CD4-positive, alpha-beta T cell treated with Interleukin-21 for 1 hour (primary cell): ENCODE measurements around the gene OR51G2.
"Not testable (repeated sequence)": the region's sequence is repeated elsewhere in the genome, so short reads cannot be mapped to it uniquely, and the experiment has no call there.

Experiments
- DNase-seq: peaks from one replicate; pipeline ENCODE4 v3.0.0-alpha.2; 2020

The OR51G2 gene, protein sequence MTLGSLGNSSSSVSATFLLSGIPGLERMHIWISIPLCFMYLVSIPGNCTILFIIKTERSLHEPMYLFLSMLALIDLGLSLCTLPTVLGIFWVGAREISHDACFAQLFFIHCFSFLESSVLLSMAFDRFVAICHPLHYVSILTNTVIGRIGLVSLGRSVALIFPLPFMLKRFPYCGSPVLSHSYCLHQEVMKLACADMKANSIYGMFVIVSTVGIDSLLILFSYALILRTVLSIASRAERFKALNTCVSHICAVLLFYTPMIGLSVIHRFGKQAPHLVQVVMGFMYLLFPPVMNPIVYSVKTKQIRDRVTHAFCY

DNA sequence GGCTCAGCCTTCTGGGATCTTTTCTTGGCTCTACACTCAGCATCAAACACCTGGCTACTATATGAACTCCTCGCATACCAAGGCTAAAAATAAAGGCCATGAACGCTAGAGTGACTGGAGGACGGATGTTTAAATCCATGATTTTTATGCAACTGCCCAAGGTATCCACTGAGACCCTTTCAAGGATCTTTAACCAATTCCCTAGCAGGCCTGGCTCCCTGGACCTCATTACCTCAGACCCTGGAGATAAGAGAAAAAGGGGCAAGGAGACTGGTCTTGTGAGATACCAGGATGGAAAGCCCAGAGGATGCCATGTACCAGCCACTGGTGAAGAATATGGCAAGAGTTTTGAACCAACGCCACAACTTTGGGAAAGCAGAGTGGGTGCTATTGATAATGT is at the start of gene OR51G2:
TSS of gene OR51G2 (minus strand) at position 101 of the 400 bp plus-strand sequence. CDS start 3,687 bp downstream, outside the sequence.
- no peak for DNase-seq

DNA sequence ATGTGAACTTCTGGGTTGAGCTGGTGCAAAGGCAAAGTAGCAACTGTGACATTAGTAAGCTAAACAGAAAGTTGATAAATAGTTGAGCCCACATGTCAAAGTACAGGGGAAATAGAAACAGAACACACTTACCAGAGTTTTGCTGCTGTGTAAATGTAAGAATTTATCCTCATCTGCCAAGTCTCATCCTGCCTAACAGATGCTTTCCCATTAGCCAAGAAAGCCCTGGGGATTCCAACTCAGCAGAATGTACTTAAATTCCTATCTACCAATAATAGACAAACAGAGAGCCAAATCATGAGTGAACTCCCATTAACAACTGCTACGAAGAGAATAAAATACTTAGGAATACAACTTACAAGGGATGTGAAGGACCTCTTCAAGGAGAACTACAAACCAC is 43.7 kb upstream of the OR51G2 start:
- DNase-seq = no peak

DNA sequence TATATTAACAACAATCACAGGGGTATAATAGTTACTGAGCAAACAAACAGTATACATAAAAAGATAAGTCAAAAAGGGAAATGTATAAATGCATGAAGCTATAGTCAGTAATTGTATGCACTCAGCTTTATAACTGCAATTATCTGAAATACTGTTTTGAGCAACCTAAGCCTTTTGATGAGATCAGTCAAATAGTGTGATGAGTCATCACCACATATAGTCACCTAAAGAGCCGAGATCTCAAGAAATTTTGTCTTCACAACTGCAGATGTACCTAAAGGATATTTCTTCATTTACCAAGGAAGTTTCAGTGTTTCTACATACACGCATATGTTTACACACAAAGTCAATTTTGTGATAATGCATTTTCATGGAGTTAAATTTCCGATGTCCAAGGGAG is 41.7 kb upstream of the OR51G2 start:
- no peak for DNase-seq

GRCh38 chr11:4957396-4957795 is 38.2 kb upstream of the OR51G2 start:
- no peak for DNase-seq

DNA sequence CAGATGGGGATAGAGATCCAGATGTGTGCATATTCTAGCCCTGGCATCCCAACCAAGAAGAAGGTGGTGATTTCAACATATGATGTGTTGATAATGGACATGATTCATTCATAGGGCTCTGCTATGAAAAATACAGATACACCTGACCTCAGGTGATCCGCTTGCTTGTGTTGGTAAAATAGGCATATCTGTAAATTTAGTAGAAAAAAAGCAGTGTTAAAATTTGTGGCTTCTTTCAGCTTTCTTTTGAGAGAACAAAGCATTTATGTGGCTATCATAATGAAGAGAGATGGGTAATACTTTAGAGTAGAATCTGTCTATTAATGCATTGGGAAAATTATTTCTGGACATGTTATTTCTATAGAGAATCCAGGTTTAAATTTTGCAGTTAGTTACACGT is 36.5 kb upstream of the OR51G2 start, which contains the start of gene OR51A2:
TSS of gene OR51A2 (minus strand) at position 101 of the 400 bp plus-strand sequence. CDS start at position 101, 0 bp downstream.
- DNase-seq = not testable (repeated sequence)

DNA sequence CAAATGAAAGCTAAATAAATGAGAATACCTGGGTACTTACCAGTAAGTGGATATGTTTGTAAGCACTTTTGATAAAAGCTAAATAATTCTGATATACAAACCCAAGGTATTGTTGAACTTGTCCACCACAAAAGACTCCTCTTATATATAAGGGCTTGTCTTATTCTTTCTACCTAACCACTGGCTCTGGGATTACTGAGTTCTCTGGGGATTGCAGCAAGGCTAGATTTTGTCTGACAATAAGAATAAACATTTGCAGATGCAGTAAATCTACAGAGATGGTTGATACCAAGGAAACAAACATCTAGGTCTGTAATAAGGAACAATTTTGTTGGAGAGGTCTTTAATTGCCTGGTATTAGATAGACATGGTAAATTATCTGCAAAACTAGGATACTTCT is 28.4 kb upstream of the OR51G2 start, which contains the start of gene OR51A4:
TSS of gene OR51A4 (minus strand) at position 101 of the 400 bp plus-strand sequence. CDS start 505 bp downstream, outside the sequence.
- no peak for DNase-seq

DNA sequence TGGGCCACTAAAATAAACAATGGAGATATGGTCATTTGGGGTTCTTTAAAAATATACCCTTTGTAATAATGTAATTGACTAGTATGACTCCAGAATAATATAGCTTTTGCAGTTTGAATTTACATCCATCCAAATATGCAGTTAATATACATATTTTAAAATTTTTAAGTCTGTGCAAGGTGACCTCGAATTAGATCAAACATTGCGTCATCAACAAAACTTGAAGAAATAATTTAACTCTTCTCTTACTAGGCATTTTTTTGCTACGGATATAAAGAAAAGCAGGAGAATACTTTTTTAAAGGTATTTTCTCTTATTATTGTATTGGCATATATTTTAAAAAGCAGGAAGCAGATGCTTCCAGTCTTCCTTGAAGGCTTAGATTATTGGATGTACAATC is 17.6 kb upstream of the OR51G2 start:
- DNase-seq = no peak

GRCh38 chr11:4932751-4933150 is 13.6 kb upstream of the OR51G2 start:
- no peak for DNase-seq

DNA sequence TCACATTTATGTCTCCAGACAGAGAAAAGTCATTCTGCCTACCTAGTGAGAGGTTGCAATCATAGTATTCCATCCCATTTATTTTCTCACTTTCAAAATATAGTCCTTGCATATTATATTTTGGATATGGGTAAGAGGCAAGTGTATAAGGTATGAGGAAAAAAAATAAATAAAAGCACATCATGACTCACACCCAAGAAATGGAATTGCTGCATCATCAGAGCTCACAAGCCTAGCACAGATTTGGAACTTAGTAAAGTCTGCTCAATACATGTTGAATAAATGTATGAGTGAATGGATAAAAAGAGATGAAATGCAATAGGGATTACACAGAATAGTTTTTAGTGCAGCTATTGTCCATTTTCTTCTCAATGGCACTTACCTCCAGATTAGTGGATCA is 7.5 kb upstream of the OR51G2 start:
- DNase-seq = no peak

GRCh38 chr11:4924239-4924638 is 5.1 kb upstream of the OR51G2 start, which contains the start of gene OR51G1:
Gene OR51G1 (minus strand): TSS chr11:4924339. CDS start chr11:4924339, 0 bp downstream.
- no peak for DNase-seq

DNA sequence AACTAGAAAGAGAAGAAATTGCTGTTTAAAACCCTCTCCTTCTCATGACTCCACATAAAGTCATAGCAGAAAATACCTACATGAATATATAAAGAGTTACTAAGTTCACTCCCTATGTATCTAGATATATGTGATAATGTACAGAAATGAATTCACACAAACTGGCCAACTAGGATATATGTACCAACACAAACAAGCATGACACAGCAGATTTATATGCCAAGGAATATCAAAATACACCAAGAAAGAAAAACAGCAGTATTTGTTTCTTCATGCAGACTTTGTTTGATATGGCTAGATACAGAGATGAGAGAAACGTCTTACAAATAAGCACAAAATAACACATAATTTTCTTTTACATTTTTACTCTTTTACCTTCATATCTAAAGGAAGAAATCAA is 3.2 kb upstream of the OR51G2 start:
- DNase-seq = no peak

- no peak for DNase-seq
These were observed 2.6 kb upstream of the OR51G2 start for GRCh38 chr11:4921796-4922195.

DNA sequence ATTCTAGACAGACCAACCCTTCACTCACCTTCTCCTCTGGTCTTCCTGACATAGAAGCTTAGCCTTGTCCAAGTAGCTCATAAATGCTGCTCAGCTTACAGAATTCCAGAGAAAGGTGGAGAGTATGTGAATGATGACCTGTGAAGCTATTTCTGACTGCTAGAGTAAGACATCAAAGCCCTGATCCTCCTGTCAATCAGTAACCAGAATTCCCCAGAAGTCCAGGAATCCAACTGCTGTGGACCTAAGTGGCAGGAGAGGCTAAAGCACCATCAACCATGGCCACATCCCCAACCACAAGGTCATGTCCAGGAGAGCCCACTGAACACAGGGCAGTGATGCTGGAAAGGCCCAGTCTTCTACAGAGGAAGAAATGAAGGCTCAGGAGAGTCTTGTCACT is 2.6 kb downstream of the OR51G2 start:
- no peak for DNase-seq

- DNase-seq = no peak
These were observed 15.7 kb downstream of the OR51G2 start, which contains the start of gene OR51A7 for GRCh38 chr11:4903484-4903883. Gene OR51A7 (plus strand): TSS chr11:4903783. CDS start chr11:4907370, 3,587 bp downstream.

- no peak for DNase-seq
These were observed 27.0 kb downstream of the OR51G2 start for GRCh38 chr11:4891996-4892640.

DNA sequence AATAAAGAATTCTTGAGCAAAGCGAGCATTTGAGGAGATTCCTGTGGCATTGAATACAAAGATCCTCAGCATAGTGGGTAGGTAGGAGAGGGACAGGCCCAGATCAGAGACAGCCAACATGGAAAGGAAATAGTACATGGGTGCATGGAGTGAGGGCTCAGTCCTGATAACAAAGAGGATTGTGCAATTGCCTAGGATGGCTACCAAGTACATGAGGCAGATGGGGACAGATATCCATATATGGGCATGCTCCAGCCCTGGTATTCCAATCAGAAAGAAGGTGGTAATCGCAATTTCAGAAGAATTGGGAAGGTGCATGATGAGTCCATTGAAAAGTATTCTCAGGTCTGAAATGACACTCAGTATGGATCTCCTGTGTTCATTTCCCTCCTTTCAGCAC is 28.9 kb downstream of the OR51G2 start:
- no peak for DNase-seq

GRCh38 chr11:4887591-4887990 is 31.6 kb downstream of the OR51G2 start:
- no peak for DNase-seq

DNA sequence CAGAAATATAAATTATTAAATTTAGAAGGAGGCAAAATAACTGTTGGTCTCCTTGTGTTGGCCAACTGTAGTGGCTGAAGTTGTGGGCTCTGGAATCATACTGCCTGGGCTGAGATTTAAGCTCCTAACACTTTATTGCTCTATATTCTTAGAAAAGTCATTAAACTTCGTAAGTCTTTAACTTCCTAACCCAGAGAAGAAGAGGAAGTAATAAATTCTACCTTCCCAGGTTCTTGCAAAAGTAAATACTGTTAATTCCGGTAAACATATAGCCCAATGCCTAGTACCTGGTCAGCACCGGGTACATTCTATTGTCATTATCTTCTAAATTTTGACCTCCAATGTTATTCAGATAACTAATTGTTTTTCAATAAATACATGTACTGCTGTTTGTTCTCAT is 33.0 kb downstream of the OR51G2 start:
- DNase-seq = no peak

- no peak for DNase-seq
These were observed 34.8 kb downstream of the OR51G2 start for GRCh38 chr11:4884361-4884760.

DNA sequence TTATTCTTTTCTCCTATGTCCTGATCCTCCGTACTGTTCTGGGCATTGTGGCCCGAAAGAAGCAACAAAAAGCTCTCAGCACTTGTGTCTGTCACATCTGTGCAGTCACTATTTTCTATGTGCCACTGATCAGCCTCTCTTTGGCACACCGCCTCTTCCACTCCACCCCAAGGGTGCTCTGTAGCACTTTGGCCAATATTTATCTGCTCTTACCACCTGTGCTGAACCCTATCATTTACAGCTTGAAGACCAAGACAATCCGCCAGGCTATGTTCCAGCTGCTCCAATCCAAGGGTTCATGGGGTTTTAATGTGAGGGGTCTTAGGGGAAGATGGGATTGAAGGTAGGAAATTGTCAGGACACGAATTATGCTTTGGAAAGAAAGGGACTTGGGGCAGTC is 36.6 kb downstream of the OR51G2 start:
- DNase-seq = no peak

DNA sequence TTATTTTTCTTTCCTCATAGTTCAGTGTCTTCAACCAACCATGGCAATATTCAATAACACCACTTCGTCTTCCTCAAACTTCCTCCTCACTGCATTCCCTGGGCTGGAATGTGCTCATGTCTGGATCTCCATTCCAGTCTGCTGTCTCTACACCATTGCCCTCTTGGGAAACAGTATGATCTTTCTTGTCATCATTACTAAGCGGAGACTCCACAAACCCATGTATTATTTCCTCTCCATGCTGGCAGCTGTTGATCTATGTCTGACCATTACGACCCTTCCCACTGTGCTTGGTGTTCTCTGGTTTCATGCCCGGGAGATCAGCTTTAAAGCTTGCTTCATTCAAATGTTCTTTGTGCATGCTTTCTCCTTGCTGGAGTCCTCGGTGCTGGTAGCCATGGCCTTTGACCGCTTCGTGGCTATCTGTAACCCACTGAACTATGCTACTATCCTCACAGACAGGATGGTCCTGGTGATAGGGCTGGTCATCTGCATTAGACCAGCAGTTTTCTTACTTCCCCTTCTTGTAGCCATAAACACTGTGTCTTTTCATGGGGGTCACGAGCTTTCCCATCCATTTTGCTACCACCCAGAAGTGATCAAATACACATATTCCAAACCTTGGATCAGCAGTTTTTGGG is 37.2 kb downstream of the OR51G2 start, which contains the start of gene OR51T1:
TSS of gene OR51T1 (plus strand) at position 41 of the 641 bp plus-strand sequence. CDS start at position 41, 0 bp downstream.
- DNase-seq = no peak

DNA sequence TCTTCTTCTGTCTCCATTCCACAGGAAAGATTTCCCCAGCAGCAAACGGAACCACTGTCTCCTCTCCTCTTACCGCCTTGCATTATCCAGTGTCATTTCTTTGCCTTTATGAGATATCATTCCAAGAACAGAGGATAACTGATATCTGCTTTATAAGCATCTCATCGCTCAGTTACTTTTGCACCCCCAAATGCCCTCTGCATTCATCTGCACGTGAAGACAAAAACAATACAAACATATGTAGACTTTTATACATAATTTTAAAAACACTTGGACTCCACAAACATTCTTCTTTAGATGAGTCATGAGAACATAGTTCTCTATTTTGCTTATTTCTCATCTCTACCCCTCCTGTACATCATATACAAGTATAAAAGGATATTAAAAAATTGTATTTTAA is 38.0 kb downstream of the OR51G2 start:
- no peak for DNase-seq

DNA sequence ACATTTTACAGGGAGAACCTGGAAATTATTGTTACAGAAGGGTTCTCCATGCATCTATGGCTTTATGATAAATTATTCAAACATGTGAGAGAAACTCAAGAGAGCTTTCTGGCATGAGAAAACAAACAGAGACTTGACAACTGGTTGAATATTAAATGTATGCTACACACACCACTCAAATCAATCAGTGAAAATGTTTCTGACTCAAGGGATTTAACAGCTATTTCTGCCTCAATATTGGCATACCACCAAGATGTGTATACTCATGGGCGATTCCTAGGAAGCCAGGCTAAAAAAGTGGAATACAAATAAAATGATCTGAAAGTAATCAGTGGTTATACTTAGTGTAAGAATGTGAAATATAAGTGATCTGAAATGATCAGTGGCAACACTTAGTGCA is 53.3 kb downstream of the OR51G2 start:
- no peak for DNase-seq

- no peak for DNase-seq
These were observed 55.3 kb downstream of the OR51G2 start for GRCh38 chr11:4863876-4864275.
